ENCODE measurements around the gene METTL9. TPM values are rescaled to one million over a fixed set of nuclear protein-coding genes. Genes with fewer than 3 reads are reported as not detected.

METTL9 gene
- total and polyA plus RNA-seq, 2 of the 4 experiments (the other 2 are of a cell fraction) = 54.8 to 95.5 TPM

GRCh38 chr16:21654881-21655280, 55.5 kb downstream of the METTL9 start:
- CTCF ChIA-PET = no interaction called here

More at GRCh38 chr16:21654881-21655280, 55.5 kb downstream of the METTL9 start:
- TF ChIP-seq ELK1 (IDR thresholded peaks at IDR 0.05; ENCODE audit: borderline replicate concordance, low read depth, low read length) = no peak
- no peak for TF ChIP-seq RCOR1 (IDR thresholded peaks at IDR 0.05; ENCODE audit: insufficient replicate concordance, low read length)
- TF ChIP-seq RAD21 (IDR thresholded peaks at IDR 0.05; ENCODE audit: low read length) = no peak
- TF ChIP-seq CEBPB (IDR thresholded peaks at IDR 0.05; ENCODE audit: low read depth, low read length) = no peak
- no peak for TF ChIP-seq POLR2A (IDR thresholded peaks at IDR 0.05; ENCODE audit: low read depth, low read length)
- no peak for TF ChIP-seq CTCF (conservative IDR thresholded peaks at IDR 0.05; ENCODE audit: low read depth, low read length)
- no peak for TF ChIP-seq NFE2L2 (IDR thresholded peaks at IDR 0.05; ENCODE audit: low read depth, low read length)
- TF ChIP-seq USF2 (IDR thresholded peaks at IDR 0.05; ENCODE audit: low read depth, low read length) = no peak
- no peak for TF ChIP-seq BHLHE40 (IDR thresholded peaks at IDR 0.05; ENCODE audit: low read depth, low read length)
- no peak for TF ChIP-seq MXI1 (IDR thresholded peaks at IDR 0.05; ENCODE audit: borderline replicate concordance, low read depth, low read length)
- no peak for TF ChIP-seq MAZ (IDR thresholded peaks at IDR 0.05; ENCODE audit: borderline replicate concordance, low read depth, low read length)
- no peak for TF ChIP-seq RFX5 (IDR thresholded peaks at IDR 0.05; ENCODE audit: low read depth, low read length)
- TF ChIP-seq CHD1 (IDR thresholded peaks at IDR 0.05; ENCODE audit: low read depth, low read length) = no peak
- TF ChIP-seq FOS (IDR thresholded peaks at IDR 0.05; ENCODE audit: low read depth, low read length) = no peak
- Histone ChIP-seq H2AK5ac (ENCODE audit: low read depth, low read length) (no peak overlapping the region), H2BK20ac (ENCODE audit: low read depth, low read length) (no peak overlapping the region), H2BK5ac (ENCODE audit: low read depth, low read length, poor library complexity, severe bottlenecking) (no peak overlapping the region), H4K91ac (ENCODE audit: insufficient read depth, low read depth, low read length) (no peak overlapping the region), H3K4ac (ENCODE audit: low read depth, low read length) (no peak overlapping the region), H3K79me1 (ENCODE audit: low read depth in 1 of 2, low read length in 2 of 2) (peaks cover 6 to 8% of the 10 kb centered on the region in 2 experiments), H3K14ac (replicated peaks; ENCODE audit: low read depth, low read length) (no peak overlapping the region), H3K4me1 (ENCODE audit: control insufficient read depth, insufficient read depth, low read length) (no peaks in the 10 kb centered on the region; the same call in 1 of the 2 replicates), H3K23ac (ENCODE audit: low read depth, low read length) (no peak overlapping the region), H3K4me3 (ENCODE audit: insufficient read depth, low read depth, low read length) (no peak overlapping the region), H2AK9ac (replicated peaks; ENCODE audit: low read depth, low read length, poor library complexity) (no peak overlapping the region), H3K9ac (ENCODE audit: low read depth, low read length) (no peak overlapping the region), H2BK15ac (ENCODE audit: low read depth, low read length) (no peak overlapping the region), H3K9me1 (ENCODE audit: insufficient read depth, low read length) (no peaks in the 10 kb centered on the region), H2BK120ac (ENCODE audit: low read depth, low read length) (no peak overlapping the region), H3K56ac (ENCODE audit: extremely low read depth, insufficient read depth, low read length) (no peak overlapping the region), H4K8ac (ENCODE audit: low read depth in 2 of 2, low read length in 2 of 2) (no peak overlapping the region), H3K27me3 (ENCODE audit: control insufficient read depth, insufficient read depth, low read length) (no peaks in the 10 kb centered on the region), H3K9me3 (ENCODE audit: control insufficient read depth, insufficient read depth, low read length) (no peaks in the 10 kb centered on the region), H3K18ac (ENCODE audit: low read depth, low read length) (no peak overlapping the region), H3K4me2 (ENCODE audit: low read depth, low read length) (no peak overlapping the region), H3K36me3 (ENCODE audit: control insufficient read depth, insufficient read depth, low read length) (peaks cover 3% of the 10 kb centered on the region), H2AFZ (replicated peaks; ENCODE audit: low read length, poor library complexity) (no peak overlapping the region), H3K27ac (ENCODE audit: insufficient read depth, low read length) (no peak overlapping the region), H4K5ac (ENCODE audit: low read depth, low read length) (no peak overlapping the region), H4K20me1 (ENCODE audit: insufficient read depth, low read length) (no peaks in the 10 kb centered on the region)
- BruUV-seq (replicated peaks) = no TSS peak
- 100% methylated on average over 1 of the region's 2 CpGs; no CpG with 5 or more reads in 1 of the 2 experiments for WGBS, 2 experiments (ENCODE audit: extremely low coverage in 2 of 2, insufficient read length in 1 of 2)
- DNase-seq (no peak), ATAC-seq (ENCODE audit: low read depth) (no peak)
- dilution Hi-C loops (cut with HindIII; ENCODE audit: low sequenced_read_pairs, unreplicated experiment) = no loop called here
- POLR2A ChIA-PET (ENCODE audit: unreplicated experiment) = no interaction called here
- intact Hi-C loops (cut with micrococcal nuclease) = loop anchor here (5.0 kb wide), 2 partner anchors 52 to 532 kb away; no protein-coding TSS in a partner anchor
- in situ Hi-C loops (cut with MboI; ENCODE audit: low sequenced_read_pairs) = loop anchor here (10.0 kb wide), 1 partner anchor 60 kb away; the partner anchor contains the start of gene METTL9
